ENCODE measurements around the gene DCUN1D5. TPM values are rescaled to one million over a fixed set of nuclear protein-coding genes. Genes with fewer than 3 reads are reported as not detected.

DCUN1D5 gene
- total and polyA plus RNA-seq, 4 donors: 12.0 to 17.7 (median 15.1) TPM

- no peak for DNase-seq (ENCODE audit: low spot score)
- Histone ChIP-seq H3K4me3 (ENCODE audit: low read depth in 1 of 3, low read length in 3 of 3) (no peak overlapping the region), H3K27ac (ENCODE audit: low read depth in 1 of 2, low read length in 2 of 2) (no peak overlapping the region), H3K27me3 (ENCODE audit: control insufficient read depth in 4 of 4, insufficient read depth in 4 of 4, low read length in 3 of 4) (no peaks in the 10 kb centered on the region), H3K9ac (ENCODE audit: low read depth in 1 of 2, low read length in 2 of 2) (no peak overlapping the region), H3K9me3 (ENCODE audit: control insufficient read depth in 4 of 4, low read length in 3 of 4) (no peaks in the 10 kb centered on the region), H3K4me1 (ENCODE audit: control insufficient read depth in 4 of 4, insufficient read depth in 4 of 4, low read length in 3 of 4) (no peaks in the 10 kb centered on the region), H3K36me3 (ENCODE audit: control insufficient read depth in 4 of 4, insufficient read depth in 3 of 4, low read depth in 1 of 4, low read length in 3 of 4) (peaks cover 9 to 24% (median 16%) of the 10 kb centered on the region in 4 donors)
- TF ChIP-seq YY1 (IDR thresholded peaks at IDR 0.05): no peak
- TF ChIP-seq, protein P1, sequence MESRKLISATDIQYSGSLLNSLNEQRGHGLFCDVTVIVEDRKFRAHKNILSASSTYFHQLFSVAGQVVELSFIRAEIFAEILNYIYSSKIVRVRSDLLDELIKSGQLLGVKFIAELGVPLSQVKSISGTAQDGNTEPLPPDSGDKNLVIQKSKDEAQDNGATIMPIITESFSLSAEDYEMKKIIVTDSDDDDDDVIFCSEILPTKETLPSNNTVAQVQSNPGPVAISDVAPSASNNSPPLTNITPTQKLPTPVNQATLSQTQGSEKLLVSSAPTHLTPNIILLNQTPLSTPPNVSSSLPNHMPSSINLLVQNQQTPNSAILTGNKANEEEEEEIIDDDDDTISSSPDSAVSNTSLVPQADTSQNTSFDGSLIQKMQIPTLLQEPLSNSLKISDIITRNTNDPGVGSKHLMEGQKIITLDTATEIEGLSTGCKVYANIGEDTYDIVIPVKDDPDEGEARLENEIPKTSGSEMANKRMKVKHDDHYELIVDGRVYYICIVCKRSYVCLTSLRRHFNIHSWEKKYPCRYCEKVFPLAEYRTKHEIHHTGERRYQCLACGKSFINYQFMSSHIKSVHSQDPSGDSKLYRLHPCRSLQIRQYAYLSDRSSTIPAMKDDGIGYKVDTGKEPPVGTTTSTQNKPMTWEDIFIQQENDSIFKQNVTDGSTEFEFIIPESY (IDR thresholded peaks at IDR 0.05): no peak
- TF ChIP-seq, protein P2, sequence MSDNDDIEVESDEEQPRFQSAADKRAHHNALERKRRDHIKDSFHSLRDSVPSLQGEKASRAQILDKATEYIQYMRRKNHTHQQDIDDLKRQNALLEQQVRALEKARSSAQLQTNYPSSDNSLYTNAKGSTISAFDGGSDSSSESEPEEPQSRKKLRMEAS (IDR thresholded peaks at IDR 0.05): no peak
- TF ChIP-seq, protein P3, sequence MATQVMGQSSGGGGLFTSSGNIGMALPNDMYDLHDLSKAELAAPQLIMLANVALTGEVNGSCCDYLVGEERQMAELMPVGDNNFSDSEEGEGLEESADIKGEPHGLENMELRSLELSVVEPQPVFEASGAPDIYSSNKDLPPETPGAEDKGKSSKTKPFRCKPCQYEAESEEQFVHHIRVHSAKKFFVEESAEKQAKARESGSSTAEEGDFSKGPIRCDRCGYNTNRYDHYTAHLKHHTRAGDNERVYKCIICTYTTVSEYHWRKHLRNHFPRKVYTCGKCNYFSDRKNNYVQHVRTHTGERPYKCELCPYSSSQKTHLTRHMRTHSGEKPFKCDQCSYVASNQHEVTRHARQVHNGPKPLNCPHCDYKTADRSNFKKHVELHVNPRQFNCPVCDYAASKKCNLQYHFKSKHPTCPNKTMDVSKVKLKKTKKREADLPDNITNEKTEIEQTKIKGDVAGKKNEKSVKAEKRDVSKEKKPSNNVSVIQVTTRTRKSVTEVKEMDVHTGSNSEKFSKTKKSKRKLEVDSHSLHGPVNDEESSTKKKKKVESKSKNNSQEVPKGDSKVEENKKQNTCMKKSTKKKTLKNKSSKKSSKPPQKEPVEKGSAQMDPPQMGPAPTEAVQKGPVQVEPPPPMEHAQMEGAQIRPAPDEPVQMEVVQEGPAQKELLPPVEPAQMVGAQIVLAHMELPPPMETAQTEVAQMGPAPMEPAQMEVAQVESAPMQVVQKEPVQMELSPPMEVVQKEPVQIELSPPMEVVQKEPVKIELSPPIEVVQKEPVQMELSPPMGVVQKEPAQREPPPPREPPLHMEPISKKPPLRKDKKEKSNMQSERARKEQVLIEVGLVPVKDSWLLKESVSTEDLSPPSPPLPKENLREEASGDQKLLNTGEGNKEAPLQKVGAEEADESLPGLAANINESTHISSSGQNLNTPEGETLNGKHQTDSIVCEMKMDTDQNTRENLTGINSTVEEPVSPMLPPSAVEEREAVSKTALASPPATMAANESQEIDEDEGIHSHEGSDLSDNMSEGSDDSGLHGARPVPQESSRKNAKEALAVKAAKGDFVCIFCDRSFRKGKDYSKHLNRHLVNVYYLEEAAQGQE (IDR thresholded peaks at IDR 0.05): no peak
- TF ChIP-seq, protein P4, sequence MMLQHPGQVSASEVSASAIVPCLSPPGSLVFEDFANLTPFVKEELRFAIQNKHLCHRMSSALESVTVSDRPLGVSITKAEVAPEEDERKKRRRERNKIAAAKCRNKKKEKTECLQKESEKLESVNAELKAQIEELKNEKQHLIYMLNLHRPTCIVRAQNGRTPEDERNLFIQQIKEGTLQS (IDR thresholded peaks at IDR 0.05): no peak
- no peak for TF ChIP-seq HNF4G (IDR thresholded peaks at IDR 0.05)
- TF ChIP-seq SP1 (IDR thresholded peaks at IDR 0.05): no peak
- no peak for TF ChIP-seq GABPA (IDR thresholded peaks at IDR 0.05 in 1 of 2, conservative IDR thresholded peaks at IDR 0.05 in 1 of 2)
- TF ChIP-seq FOXA1 (IDR thresholded peaks at IDR 0.05): no peak
- no peak for TF ChIP-seq TAF1 (conservative IDR thresholded peaks at IDR 0.05)
- 97% methylated on average over 5 of the region's 5 CpGs for WGBS
Observed at GRCh38 chr11:103078710-103079109, 13.2 kb downstream of the DCUN1D5 start.

- H3K27me3 ChIP-seq (ENCODE audit: control insufficient read depth in 4 of 4, insufficient read depth in 4 of 4, low read length in 3 of 4): no peaks in the 10 kb centered on the region
- 94% methylated on average over 3 of the region's 3 CpGs for WGBS
- peaks cover 9 to 24% (median 14%) of the 10 kb centered on the region in 4 donors for H3K36me3 ChIP-seq (ENCODE audit: control insufficient read depth in 4 of 4, insufficient read depth in 3 of 4, low read depth in 1 of 4, low read length in 3 of 4)
- DNase-seq (ENCODE audit: low spot score): no peak
- H3K9ac ChIP-seq (ENCODE audit: low read depth in 1 of 2, low read length in 2 of 2): no peak overlapping the region
- no peaks in the 10 kb centered on the region for H3K4me1 ChIP-seq (ENCODE audit: control insufficient read depth in 4 of 4, insufficient read depth in 4 of 4, low read length in 3 of 4)
- no peaks in the 10 kb centered on the region for H3K9me3 ChIP-seq (ENCODE audit: control insufficient read depth in 4 of 4, low read length in 3 of 4)
- H3K27ac ChIP-seq (ENCODE audit: low read depth in 1 of 2, low read length in 2 of 2): no peak overlapping the region
- no peak overlapping the region for H3K4me3 ChIP-seq (ENCODE audit: low read depth in 1 of 3, low read length in 3 of 3)
- TF ChIP-seq, protein P1 (IDR thresholded peaks at IDR 0.05): no peak
- TF ChIP-seq TAF1 (conservative IDR thresholded peaks at IDR 0.05) (no peak), HNF4A (conservative IDR thresholded peaks at IDR 0.05) (no peak), EGR1 (IDR thresholded peaks at IDR 0.05; ENCODE audit: low read depth in 2 of 2) (no peak), SP1 (IDR thresholded peaks at IDR 0.05) (no peak), GABPA (IDR thresholded peaks at IDR 0.05 in 1 of 2, conservative IDR thresholded peaks at IDR 0.05 in 1 of 2) (no peak), JUND (IDR thresholded peaks at IDR 0.05) (no peak), RXRA (IDR thresholded peaks at IDR 0.05) (no peak), RAD21 (IDR thresholded peaks at IDR 0.05) (no peak), FOXA2 (IDR thresholded peaks at IDR 0.05) (no peak), NR2F2 (IDR thresholded peaks at IDR 0.05) (no peak), CTCF (IDR thresholded peaks at IDR 0.05; ENCODE audit: low read depth, low read length, missing input control) (no peak), YY1 (IDR thresholded peaks at IDR 0.05) (no peak)
- TF ChIP-seq, protein P4 (IDR thresholded peaks at IDR 0.05): no peak
- TF ChIP-seq, protein P3 (IDR thresholded peaks at IDR 0.05): no peak
Observed at GRCh38 chr11:103077554-103077953, 14.4 kb downstream of the DCUN1D5 start.
